Liver (tissue), 9 donors: ENCODE measurements around the gene TFDP1. TPM values are rescaled to one million over a fixed set of nuclear protein-coding genes. Genes with fewer than 3 reads are reported as not detected.

Experiments
- DNase-seq: peaks from one replicate; pipeline ENCODE4 v3.0.0-alpha.2; 2017; ENCODE audit warnings: low spot score
- H3K27ac ChIP-seq, 2 donors: one replicate each; pipeline ENCODE4 v1.7.0; 2013; ENCODE audit warnings: inconsistent platforms in 2 of 2, low read length in 2 of 2, control low read depth in 1 of 2, low read depth in 1 of 2, mild to moderate bottlenecking in 1 of 2
- H3K27me3 ChIP-seq, 4 donors: one replicate each; pipeline versions ENCODE4 v1.6.1 to v1.7.0; 2013; ENCODE audit warnings: low read length in 3 of 4, inconsistent platforms in 1 of 4, mild to moderate bottlenecking in 1 of 4, moderate library complexity in 1 of 4; ENCODE audit not compliant: control insufficient read depth in 4 of 4, insufficient read depth in 4 of 4
- H3K36me3 ChIP-seq, 4 donors: one replicate each; pipeline versions ENCODE4 v1.6.1 to v1.7.0; 2013; ENCODE audit warnings: low read length in 3 of 4, mild to moderate bottlenecking in 3 of 4, low read depth in 1 of 4, moderate library complexity in 1 of 4; ENCODE audit not compliant: control insufficient read depth in 4 of 4, insufficient read depth in 3 of 4
- H3K4me1 ChIP-seq, 4 donors: one replicate each; pipeline versions ENCODE4 v1.6.1 to v1.7.0; 2013; ENCODE audit warnings: low read length in 3 of 4, mild to moderate bottlenecking in 3 of 4, moderate library complexity in 1 of 4; ENCODE audit not compliant: control insufficient read depth in 4 of 4, insufficient read depth in 4 of 4
- H3K4me3 ChIP-seq, 3 donors: one replicate each; pipeline versions ENCODE4 v1.6.1 to v1.7.0; 2013; ENCODE audit warnings: low read length in 3 of 3, control low read depth in 1 of 3, low read depth in 1 of 3, mild to moderate bottlenecking in 1 of 3
- H3K9ac ChIP-seq, 2 donors: one replicate each; pipeline ENCODE4 v1.7.0; 2013; ENCODE audit warnings: low read length in 2 of 2, mild to moderate bottlenecking in 2 of 2, moderate library complexity in 2 of 2, control low read depth in 1 of 2, low read depth in 1 of 2
- H3K9me3 ChIP-seq, 4 donors: one replicate each; pipeline versions ENCODE4 v1.6.1 to v1.7.0; 2013; ENCODE audit warnings: low read length in 3 of 4; ENCODE audit not compliant: control insufficient read depth in 4 of 4
- EGR1 ChIP-seq, 2 donors: IDR thresholded peaks; 2 replicates each; pipeline ENCODE4 v1.6.1; 2016 to 2018; ENCODE audit warnings: antibody characterized with exemption in 2 of 2, low read depth in 2 of 2
- GABPA ChIP-seq, 2 donors: IDR thresholded peaks in 1 of 2; conservative IDR thresholded peaks in 1 of 2; 2 replicates each; pipeline ENCODE4 v1.6.1; 2016; ENCODE audit warnings: antibody characterized with exemption in 2 of 2, mild to moderate bottlenecking in 1 of 2, moderate library complexity in 1 of 2
- HNF4A ChIP-seq, 2 donors: conservative IDR thresholded peaks; 2 replicates each; pipeline ENCODE4 v1.6.1; 2016; ENCODE audit warnings: antibody characterized with exemption in 2 of 2, mild to moderate bottlenecking in 2 of 2
- JUND ChIP-seq, 2 donors: IDR thresholded peaks; 2 replicates each; pipeline ENCODE4 v1.6.1; 2016; ENCODE audit warnings: antibody characterized with exemption in 2 of 2
- RXRA ChIP-seq, 2 donors: IDR thresholded peaks; 2 replicates each; pipeline ENCODE4 v1.6.1; 2017 to 2018; ENCODE audit warnings: antibody characterized with exemption in 2 of 2, mild to moderate bottlenecking in 1 of 2
- SP1 ChIP-seq: IDR thresholded peaks from 2 replicates; pipeline ENCODE4 v1.6.1; 2018; ENCODE audit warnings: antibody characterized with exemption, mild to moderate bottlenecking
- TAF1 ChIP-seq: conservative IDR thresholded peaks from 2 replicates; pipeline ENCODE4 v1.6.1; 2016; ENCODE audit warnings: antibody characterized with exemption, mild to moderate bottlenecking
- YY1 ChIP-seq: IDR thresholded peaks from 2 replicates; pipeline ENCODE4 v1.6.1; 2016; ENCODE audit warnings: antibody characterized with exemption, mild to moderate bottlenecking
- WGBS: extraction: QIAGEN DNeasy Blood & Tissue Kit; methylation state at CpG from one replicate; pipeline ENCODE4 v1.1.7; 2013; 5-methylcytosine and 5-hydroxymethylcytosine counted together
- polyA plus RNA-seq, 2 donors: library from polyadenylated mRNA; stranded (reverse) in 1 of 2; unstranded in 1 of 2; fragments of 200-250 nt in 1 of 2; fragments of >200 nt in 1 of 2; fragmentation: Nextera tagmentation in 1 of 2; extraction: Ambion mirVana in 1 of 2; gene quantifications; one replicate each; pipeline versions ENCODE4 v1.2.1 to v1.2.3, GENCODE V29; 2013 to 2015
- total RNA-seq, 2 donors: library from RNA; depleted of rRNA; stranded (reverse); fragments of >200 nt; gene quantifications; one replicate each; pipeline ENCODE4 v1.2.3, GENCODE V29; 2014
- TF ChIP-seq, protein P1 (sequence below): fragments of 150-350 bp; IDR thresholded peaks from 2 replicates; pipeline ENCODE4 v1.5.1; 2017; ENCODE audit warnings: improper control_type of control experiment, low read depth, low read length; ENCODE audit not compliant: missing input control
- TF ChIP-seq, protein P2 (sequence below): IDR thresholded peaks from 2 replicates; pipeline ENCODE4 v1.6.1; 2016; ENCODE audit warnings: antibody characterized with exemption
- donor health status: healthy.
- donor health status: healthy.
- donor health status: healthy.
- donor health status: healthy.
- donor health status: healthy.

TFDP1 gene
- total and polyA plus RNA-seq, 4 donors: 9.9 to 140 (median 17.8) TPM

DNA sequence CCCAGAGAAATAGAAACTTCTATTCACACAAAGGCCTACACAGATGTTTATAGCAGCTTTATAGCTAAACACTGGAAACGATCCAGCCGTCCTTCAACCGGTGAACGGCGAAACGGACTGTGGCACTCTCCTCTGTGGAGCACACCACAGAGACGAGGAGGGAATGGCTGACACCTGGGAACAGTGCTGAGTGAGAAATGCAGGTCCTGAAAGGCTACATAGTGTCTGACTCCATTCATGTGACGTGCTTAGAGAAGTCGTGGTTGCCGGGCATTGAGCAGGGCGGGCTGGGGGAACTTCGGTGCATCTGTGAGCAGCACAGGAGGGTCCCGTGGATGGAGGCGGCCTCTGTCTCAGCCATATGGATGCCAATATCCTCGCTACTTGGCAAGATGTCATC, 79.4 kb downstream of the TFDP1 start:
- Histone ChIP-seq H3K9me3 (peaks cover 0 to 7% (median 1%) of the 10 kb centered on the region in 4 donors), H3K36me3 (no peaks in the 10 kb centered on the region), H3K27ac (no peak overlapping the region), H3K9ac (no peak overlapping the region), H3K4me1 (peaks cover 0 to 4% (median 0%) of the 10 kb centered on the region in 4 donors), H3K27me3 (peaks cover 0 to 7% (median under 1%) of the 10 kb centered on the region in 4 donors), H3K4me3 (no peak overlapping the region)
- WGBS: 82% methylated on average over 15 of the region's 15 CpGs
- no peak for TF ChIP-seq YY1
- TF ChIP-seq, protein P1, sequence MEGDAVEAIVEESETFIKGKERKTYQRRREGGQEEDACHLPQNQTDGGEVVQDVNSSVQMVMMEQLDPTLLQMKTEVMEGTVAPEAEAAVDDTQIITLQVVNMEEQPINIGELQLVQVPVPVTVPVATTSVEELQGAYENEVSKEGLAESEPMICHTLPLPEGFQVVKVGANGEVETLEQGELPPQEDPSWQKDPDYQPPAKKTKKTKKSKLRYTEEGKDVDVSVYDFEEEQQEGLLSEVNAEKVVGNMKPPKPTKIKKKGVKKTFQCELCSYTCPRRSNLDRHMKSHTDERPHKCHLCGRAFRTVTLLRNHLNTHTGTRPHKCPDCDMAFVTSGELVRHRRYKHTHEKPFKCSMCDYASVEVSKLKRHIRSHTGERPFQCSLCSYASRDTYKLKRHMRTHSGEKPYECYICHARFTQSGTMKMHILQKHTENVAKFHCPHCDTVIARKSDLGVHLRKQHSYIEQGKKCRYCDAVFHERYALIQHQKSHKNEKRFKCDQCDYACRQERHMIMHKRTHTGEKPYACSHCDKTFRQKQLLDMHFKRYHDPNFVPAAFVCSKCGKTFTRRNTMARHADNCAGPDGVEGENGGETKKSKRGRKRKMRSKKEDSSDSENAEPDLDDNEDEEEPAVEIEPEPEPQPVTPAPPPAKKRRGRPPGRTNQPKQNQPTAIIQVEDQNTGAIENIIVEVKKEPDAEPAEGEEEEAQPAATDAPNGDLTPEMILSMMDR: no peak
- TF ChIP-seq JUND (IDR thresholded peaks at IDR 0.05): no peak
- TF ChIP-seq GABPA (IDR thresholded peaks at IDR 0.05 in 1 of 2, conservative IDR thresholded peaks at IDR 0.05 in 1 of 2): no peak
- DNase-seq: no peak

DNA sequence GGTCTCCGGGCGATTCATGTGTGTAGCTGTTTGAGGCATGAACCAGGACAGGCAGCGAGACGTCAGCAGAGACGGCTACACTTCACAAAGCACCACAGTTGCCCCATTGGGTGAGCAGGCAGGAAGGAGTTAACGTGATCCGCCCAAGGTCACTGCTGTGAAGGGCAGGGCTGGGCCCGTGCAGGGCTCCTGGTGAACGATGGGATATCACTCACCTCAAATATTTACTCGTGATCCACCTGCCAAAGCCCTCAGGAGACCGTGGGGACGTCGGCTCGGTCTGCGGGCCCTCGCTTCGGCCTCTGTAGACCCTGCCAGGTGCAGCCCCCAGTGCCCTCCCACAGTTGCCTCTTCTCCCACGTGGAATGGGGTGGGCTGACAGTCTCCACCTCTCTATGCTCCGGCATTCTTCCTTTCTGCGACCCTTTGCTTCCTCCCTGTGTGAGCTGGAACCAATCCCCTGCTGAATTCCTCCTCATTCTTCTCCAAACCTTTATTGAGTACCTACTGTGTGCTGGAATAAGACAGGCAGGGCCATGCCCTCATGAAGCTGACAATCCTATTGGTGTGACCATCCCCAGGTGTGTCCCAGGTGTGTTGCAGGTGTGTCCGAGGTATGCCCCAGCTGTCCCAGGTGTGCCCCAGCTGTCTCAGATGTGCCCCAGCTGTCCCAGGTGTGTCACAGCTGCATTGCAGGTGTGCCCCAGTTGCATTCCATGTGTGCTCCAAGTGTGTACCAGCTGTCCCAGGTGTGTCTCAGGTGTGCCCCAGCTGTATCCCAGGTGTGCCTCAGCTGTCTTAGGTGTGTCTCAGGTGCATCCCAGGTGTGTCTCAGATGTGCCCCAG, 80.4 kb downstream of the TFDP1 start:
- Histone ChIP-seq H3K4me1 (peaks cover 0 to 4% (median 0%) of the 10 kb centered on the region in 4 donors), H3K27ac (no peak overlapping the region), H3K36me3 (no peaks in the 10 kb centered on the region), H3K27me3 (peaks cover 0 to 7% (median under 1%) of the 10 kb centered on the region in 4 donors), H3K9me3 (peaks cover 0 to 7% (median 1%) of the 10 kb centered on the region in 4 donors), H3K9ac (no peak overlapping the region), H3K4me3 (no peak overlapping the region)
- WGBS: 39% methylated on average over 21 of the region's 21 CpGs
- no peak for TF ChIP-seq JUND (IDR thresholded peaks at IDR 0.05)
- TF ChIP-seq, protein P1: no peak
- TF ChIP-seq RXRA (IDR thresholded peaks at IDR 0.05): no peak
- TF ChIP-seq SP1: no peak
- no peak for TF ChIP-seq HNF4A (conservative IDR thresholded peaks at IDR 0.05)
- TF ChIP-seq TAF1: no peak
- TF ChIP-seq EGR1 (IDR thresholded peaks at IDR 0.05; ENCODE audit: low read depth in 2 of 2): no peak
- TF ChIP-seq GABPA (IDR thresholded peaks at IDR 0.05 in 1 of 2, conservative IDR thresholded peaks at IDR 0.05 in 1 of 2): no peak
- TF ChIP-seq, protein P2, sequence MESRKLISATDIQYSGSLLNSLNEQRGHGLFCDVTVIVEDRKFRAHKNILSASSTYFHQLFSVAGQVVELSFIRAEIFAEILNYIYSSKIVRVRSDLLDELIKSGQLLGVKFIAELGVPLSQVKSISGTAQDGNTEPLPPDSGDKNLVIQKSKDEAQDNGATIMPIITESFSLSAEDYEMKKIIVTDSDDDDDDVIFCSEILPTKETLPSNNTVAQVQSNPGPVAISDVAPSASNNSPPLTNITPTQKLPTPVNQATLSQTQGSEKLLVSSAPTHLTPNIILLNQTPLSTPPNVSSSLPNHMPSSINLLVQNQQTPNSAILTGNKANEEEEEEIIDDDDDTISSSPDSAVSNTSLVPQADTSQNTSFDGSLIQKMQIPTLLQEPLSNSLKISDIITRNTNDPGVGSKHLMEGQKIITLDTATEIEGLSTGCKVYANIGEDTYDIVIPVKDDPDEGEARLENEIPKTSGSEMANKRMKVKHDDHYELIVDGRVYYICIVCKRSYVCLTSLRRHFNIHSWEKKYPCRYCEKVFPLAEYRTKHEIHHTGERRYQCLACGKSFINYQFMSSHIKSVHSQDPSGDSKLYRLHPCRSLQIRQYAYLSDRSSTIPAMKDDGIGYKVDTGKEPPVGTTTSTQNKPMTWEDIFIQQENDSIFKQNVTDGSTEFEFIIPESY: no peak
- no peak for TF ChIP-seq YY1
- no peak for DNase-seq
